ENCODE results near the gene SEC14L1.
A peak's percentile ranks its signal among the peaks of the same experiment; 100 is the strongest.
"Not testable (repeated sequence)": the region's sequence is repeated elsewhere in the genome, so short reads cannot be mapped to it uniquely, and the experiment has no call there.

Gene SEC14L1

DNA sequence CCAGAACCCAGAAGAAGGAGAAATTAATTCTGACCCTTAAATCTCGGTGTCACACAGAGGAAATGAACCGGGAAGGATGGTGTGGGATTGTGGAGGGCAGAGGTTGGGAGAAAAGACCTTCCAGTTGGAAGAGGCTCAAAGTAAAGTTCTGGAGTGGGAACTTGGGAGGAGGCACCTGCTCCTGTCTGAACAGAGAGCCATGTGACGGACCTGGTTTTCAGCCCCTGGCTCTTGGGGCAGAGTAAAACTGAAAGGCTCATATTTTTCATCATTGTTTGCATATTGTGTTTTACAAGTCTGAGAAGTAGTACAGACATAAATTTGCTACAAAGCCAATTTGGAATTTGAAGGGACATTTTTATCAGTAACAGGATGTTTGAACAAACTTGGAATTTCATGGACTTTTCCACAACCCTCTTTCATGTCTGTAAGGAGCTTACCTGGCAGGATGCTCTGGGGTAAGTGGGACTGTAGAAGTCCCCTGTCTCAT lies 24.4 kb upstream of the SEC14L1 start:
- no peak for DNase-seq (ENCODE audit: low spot score)

DNA sequence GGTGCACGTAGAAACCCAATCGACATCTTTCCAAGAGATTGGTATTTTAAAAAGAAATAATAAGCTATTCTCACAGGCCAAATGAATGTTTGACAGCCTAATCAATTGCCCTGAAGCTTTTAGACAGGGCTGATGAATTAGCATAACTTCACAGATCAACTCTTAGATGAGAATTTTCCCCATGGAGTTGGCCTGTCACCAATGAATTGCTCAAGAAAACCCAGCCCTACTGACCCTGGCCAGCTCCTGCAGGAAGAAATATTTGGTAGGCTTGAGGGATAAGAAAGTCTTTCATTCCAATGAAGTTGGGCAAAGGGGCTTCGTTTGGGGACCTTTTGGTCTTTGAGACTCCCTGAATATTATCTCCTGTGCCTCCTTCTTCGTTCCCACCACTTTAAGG lies 23.4 kb upstream of the SEC14L1 start:
- DNase-seq (ENCODE audit: low spot score), result no peak

DNA sequence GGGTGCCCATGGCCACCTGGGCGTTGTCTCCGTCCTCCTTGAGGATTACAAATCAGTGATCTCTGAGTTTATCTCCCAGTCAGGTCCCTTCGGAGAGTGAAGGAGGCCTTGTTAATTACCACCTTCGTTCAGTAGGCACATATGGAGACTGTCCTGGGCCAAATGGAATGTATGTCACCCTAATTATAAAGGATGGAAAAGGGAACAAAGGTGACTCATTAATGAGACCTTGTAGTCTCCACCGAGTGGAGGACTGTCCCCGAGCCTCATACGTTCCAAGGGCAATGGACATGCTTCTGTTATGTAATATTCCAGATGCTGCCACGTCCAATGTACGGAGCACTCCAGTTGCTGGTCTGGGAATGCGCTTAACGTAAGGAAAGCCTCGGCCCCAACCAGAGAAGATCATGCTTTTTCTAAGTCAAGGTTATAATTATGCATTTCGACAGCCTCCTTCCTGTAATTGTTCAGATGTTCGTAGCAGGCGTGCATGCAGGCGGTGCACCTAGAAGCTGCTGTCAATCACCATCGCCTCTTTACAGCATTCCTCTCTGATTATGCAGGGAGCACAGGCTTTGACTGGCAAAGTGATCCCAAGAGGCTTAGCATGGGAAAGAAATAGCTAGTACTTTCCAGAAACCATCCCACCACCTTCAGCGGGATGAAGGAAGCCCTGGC lies 22.4 kb upstream of the SEC14L1 start:
- DNase-seq (ENCODE audit: low spot score), result no peak

DNA sequence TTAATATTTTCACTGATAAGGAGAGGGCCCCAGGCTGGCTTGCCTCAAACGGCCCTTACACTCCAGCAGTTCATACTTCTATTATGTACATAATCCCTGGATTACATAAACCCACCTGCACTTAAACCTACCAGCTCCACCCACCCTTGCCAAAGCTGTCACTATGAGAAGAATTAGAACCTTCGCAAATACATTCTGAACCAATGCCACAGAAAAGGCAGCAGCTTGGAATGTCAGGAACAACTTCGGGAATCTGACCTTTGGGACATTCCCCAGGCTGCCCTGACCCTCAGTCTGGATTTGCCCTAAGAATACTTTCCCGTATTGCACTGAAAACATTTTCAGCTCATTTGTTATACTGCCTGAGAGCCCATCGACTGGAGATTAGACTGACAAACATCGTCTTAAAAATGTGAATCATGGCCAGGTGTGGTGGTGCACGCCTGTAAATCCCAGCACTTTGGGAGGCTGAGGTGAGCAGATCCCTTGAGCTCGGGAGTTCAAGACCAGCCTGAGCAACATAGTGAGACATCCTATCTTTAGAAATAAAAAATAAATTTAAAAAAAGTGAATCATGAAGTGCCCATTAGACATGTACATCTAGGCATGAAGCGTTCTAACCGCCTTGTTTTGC lies 21.0 kb upstream of the SEC14L1 start:
- DNase-seq (ENCODE audit: low spot score), result no peak

DNA sequence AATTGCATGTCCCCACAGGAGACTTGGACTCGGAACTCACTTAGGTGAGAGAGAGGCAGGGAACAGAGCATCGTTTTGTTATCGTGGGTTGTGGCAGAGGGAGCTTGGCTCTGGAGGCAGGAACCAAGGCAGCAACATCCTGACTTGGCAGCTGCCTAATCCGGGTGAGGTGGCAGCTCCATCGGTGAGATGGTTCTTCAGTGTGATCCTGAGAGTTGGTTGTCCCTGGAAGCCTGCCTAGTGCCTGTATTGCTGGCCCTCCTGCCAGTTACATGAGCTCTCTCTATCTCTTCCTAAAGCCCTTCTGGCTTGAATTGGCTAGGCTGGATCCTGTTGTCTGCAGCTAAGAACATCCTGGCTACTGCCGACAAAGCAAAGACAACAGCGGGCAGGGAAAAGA lies 19.9 kb upstream of the SEC14L1 start:
- DNase-seq (ENCODE audit: low spot score), result no peak

DNA sequence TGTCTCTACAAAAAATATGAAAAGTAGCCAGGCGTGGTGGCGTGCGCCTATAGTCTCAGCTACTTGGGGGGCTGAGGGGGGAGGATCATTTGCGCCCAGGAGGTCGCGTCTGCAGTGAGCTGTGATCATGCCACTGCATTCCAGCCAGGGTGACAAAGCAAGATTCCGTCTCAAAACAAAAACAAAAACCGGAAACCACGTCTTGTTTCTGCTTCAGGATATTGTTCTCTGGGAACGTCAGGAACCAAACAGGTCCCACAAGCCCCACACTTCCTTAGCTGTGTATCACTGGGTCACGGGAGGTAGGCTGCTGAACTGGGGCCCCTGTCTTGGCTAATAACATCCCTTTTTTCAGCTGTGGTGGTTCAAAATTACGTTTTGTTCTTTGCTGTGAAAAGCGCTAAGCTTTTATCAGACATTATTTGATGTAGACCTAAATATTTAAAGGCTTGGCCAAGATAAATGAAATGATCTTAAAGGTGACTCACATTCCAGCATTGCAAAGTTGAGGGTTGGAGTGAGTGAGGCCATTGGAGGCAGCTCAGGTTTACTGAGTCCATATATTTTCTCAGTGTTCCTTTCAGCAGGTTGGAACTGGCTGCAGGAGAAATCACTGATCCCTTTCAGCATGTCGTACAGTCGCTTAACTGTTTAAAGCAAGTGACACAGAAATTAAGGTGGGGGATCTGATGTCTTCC lies 16.4 kb upstream of the SEC14L1 start:
- no peak for DNase-seq (ENCODE audit: low spot score)

DNA sequence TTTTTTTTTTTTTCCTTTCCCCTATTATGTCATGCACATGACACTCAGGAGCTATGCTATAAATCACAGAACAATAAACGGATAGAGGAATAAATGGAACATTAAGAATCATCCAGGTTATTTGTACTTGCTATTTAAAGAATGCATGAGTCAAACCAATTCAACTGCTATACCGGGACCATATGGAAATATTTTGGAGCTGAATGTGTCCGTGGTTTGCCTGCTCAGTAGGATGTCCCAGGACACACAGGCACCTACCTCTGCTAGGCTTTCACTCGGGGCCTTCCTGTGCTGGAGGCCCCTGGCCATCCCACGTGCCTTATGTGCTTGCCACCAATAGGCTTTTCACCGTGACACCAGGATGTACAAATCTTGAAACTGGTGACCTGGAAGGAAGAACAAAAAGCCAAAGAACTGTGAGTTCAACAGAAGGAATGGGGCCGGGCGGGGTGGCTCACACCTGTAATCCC lies 15.3 kb upstream of the SEC14L1 start:
- peak; percentile 85 for DNase-seq (ENCODE audit: low spot score)

DNA sequence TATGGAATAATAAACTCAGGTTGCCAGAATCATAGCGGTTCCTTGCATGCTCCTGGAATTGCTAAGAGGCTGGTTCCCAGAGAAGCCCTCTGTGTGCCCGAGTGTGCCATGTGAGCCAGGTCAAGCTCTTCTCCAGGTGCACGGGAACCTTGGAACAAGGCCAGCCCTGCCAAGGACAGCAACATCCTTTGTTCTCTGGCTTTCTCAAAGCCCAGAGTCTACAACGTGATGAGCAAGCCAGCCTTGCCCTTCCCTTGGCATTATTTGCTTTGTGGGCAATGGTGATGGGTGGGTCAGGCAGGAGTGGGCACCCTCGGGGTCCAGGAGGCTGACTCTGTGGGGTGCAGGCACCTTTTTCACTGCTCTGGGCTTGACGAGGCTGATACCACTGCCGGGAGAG lies 14.2 kb upstream of the SEC14L1 start:
- no peak for DNase-seq (ENCODE audit: low spot score)

DNA sequence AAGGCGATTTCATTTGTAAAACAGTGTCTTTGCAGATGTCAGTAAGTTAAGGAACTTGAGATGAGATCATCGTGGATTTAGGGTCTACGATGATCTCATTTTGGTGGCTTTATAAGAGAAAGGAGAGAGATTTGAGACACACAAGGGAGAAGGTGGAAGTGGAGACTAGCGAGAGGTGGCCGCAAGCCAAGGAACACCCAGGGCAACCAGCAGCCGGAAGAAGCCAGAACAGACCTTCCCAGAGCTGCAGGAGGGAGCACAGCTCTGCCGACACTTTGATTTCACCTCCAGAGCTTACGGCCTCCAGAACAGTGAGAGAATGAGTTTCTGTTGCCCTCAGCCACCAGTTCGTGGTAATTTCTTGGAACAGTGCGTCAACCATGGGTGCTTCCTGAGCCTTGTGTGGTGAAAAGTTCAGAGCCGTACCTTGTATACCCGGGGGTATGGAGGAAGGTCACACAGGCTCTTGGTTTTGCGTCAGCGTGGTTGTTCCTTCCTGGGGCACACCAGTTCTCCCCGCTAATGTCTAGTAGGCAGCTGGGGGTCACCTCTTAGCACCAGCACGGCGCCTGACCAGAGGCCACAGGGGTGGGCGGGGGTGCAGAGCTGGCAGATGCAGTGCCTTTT lies 12.9 kb upstream of the SEC14L1 start:
- no peak for DNase-seq (ENCODE audit: low spot score)

DNA sequence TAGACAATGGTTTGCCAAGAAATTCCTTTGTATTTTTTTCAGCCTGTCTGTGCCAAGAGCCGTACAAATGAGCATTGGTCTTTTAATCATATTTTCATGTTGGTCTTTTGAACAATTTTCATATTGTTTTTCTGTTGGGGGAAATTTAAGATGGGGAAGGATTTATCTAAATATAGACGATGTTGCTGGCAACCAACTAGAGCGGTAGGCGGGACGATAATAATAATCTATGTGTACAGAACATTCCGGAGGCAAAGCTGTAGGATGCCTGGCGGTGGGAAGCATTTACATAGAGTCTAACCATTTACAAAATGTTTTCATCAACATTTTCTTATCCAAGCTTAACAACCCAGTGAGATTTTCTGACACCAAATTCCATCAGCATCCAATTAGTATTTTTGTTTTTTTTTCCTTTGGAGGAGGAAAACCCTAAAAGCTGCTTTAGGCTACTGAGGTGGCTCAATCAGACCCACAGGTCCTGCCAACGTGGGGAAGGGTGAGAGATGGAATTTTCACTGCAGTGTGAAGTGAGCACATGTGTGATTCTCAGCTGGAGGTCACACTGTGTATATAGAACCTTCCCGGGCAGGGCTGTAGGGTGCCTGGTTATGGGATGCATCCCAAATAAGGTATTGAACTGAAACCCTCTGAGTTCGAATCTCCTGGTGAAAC lies 11.7 kb upstream of the SEC14L1 start:
- no peak for DNase-seq (ENCODE audit: low spot score)

DNA sequence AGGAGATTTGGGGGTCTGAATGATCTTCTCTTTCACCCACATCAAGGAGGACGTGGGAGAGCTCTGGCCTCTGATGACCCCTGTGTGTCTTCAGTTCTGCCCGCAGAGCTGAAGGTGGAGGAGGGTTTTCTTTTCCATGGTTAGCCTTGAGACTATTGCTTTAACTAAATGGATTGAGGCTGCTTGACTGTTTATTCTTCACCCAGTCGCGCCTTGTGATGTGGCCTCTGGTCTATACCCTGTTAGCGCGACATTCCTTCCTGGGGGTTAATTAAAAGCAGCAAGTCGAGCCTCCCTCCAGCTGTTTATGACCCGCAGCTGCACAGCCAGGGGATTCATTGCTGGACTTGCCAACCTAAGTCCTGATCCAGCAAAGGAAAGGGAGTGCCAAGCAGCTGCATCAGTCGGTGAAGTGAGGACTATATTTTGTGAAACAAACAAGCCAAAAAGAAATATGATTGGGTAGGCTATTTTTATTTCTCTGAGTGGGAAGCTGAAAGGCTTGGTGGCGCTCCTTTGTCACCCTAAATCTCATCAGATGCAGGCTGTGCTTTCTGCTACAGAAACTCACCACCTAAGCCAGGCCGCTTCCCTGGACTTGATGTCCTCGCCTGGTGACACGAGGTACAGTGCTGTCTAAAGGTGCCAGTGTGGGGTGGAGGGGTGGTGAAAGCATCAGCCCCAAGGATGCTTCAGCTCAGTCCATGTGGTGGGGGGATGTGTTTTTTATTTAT lies 11.0 kb upstream of the SEC14L1 start:
- DNase-seq (ENCODE audit: low spot score), result no peak

DNA sequence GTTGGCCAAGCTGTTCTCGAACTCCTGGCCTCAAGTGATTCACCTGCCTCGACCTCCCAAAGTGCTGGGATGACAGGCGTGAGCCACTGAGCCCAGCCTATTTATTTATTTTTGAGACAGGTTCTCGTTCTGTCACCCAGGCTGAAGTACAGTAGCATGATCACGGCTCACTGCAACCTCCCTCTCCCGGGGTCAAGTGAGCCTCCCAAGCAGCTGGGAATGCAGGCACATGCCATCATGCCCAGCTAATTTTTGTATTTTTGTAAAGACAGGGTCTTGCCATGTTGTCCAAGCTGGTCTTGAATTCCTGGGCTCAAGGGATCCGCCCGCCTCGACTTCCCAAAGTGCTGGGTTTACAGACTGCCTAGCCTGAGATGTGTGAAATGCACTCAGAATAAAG lies 10.2 kb upstream of the SEC14L1 start:
- DNase-seq (ENCODE audit: low spot score), result no peak

DNA sequence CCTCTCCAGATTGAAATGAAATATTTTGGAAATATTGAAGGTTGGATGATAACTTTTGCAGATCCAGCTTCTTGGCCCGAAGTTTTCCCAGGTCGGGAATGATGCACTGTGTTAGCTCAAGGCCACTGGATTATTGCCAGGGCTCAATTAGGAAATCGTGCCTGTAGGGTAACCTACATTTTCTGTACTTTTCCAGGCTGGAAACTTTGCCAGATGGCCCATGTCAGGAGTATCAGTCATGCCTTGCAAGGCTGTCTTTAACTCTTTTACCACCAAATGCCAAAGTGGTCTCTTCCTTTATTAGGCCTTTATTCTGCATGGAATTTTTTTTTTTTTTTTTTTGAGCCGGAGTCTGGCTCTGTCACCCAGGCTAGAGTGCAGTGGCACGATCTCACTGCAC lies 8.9 kb upstream of the SEC14L1 start:
- no peak for DNase-seq (ENCODE audit: low spot score)

DNA sequence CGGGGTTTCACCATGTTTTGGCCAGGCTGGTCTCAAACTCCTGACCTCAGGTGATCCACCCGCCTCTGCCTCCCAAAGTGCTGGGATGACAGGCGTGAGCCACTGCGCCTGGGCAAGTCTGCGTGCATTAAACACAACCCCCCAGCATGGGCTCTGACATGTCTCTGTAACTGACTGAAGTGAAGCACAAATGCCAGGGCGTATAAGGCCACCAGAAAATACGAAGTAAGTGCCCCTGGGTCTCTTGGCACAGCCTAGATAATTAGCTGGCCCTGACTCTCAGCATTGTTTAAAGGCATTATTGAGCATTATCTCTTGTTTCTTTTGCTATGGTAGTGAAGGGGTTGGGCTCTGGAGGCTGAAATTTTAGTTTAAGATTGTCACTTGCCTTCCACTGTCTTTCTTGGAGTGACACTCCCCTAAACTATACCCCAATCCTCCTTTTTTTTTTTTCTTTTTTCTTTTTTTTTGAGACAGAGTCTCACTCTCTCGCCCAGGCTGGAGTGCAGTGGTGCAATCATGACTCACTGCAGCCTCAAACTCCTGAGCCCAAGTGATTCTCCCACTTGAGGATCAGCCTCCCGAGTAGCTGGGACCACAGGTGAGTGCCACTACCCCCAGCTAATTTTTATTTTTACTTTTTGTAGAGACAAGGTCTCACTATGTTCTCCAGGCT lies 8.2 kb upstream of the SEC14L1 start:
- no peak for DNase-seq (ENCODE audit: low spot score)

DNA sequence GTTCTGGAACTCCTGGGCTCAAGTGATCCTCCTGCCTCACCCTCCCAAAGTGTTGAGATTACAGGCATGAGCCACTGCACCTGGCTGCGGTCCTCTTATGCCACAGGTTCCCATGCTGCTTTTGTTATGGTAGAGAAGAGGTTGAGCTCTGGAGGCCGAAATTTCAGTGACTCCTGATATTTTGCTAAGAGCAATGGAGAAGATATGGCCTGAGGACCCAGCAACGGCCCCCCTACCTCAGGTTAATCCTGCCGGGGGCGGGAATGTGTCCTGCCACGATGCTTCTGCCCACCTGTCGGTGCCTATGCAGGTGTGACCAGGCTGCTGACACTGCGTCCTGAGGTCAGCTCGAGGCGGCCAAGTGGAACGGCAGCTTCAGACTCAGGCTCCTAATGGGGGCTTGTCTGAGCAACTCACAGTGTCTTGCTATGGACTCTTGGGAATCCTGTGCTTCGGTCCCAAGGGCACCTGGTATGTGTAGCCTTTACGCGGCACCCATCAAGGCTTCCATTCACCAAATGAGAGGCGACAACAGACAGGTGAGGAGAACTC lies 7.6 kb upstream of the SEC14L1 start:
- no peak for DNase-seq (ENCODE audit: low spot score)

DNA sequence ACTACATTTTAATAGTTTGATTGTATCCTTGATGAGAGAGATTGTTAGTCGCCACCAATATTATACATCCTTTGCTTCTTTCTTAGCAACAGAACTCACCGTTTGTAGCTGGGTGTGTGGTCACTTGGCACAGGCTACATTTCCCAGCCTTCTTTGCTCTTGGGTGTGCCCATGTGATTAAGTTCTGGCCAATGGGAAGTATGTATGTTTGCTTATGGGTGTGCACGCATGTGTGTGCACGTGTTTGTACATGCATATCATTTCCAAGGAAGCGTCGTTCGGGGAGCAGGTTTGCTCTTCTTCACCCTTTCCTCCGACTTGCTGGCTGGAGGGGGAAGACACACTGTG lies 4.4 kb upstream of the SEC14L1 start:
- no peak for DNase-seq (ENCODE audit: low spot score)

DNA sequence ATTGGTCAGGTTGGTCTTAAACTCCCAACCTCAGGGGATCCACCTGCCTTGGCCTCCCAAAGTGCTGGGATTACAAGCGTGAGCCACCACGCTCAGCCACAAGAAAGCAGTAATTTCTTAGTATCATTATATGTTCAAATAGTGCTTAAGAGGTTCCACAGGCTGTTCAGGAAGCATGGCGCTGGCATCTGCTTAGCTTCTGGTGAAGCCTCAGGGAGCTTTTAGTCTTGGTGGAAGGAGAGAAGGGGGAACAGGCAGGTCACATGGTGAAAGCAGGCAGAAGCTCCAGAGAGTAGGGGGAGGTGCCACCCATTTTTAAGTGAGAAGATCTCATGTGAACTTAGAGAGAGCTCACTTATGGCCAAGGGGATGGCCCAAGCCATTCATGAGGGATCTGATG lies 3.7 kb upstream of the SEC14L1 start:
- DNase-seq (ENCODE audit: low spot score), result no peak

DNA sequence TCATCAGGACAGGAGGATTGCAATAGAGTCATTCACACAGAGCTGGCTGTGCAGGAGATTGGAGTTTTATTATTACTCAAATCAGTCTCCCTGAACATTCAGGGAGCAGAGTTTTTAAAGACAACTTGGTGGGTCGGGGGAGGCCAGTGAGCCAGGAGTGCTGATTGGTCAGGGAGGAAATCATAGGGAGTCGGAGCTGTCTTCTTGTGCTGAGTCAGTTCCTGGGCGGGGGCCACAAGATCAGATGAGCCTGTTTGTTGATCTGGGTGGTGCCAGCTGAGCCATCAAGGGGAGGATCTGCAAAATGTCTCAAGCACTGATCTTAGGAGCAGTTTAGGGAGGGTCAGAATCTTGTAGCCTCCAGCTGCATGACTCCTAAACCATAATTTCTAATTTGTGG lies 2.9 kb upstream of the SEC14L1 start:
- DNase-seq (ENCODE audit: low spot score), result not testable (repeated sequence)

DNA sequence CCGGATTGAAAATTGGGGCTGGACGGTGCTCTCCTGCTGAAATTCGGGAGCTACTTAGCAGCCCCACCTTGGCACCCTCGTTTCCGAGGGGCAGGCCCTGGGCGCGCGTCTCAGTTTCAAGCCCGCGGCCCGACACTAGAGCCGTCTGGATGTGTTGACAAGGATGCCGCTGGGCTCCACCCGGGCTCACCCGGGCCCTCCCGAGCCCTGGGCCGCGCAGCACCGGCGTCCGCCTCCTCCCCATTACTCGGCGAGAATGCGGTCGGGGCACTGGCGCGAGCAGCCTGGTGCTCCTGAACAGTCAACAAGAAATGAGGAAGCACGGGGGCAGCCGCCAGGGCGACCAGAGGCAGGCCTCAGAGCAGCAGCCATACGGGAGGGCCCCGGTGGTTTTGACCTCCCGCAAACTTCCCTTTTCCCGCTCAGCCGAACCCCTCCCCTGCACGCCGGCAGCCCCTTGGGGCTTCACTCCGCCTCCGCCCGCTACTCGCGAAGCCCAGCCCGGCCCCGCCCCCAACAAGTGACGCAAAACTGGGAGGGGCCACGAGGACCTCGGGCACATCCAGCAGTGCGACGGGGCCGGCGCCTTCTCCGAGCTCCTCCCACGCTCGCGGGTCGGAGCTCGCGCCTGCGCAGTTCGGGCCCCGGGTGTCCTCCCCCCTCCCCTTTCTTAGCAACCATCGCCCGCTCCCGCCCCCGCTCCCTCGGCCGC lies 447 bp upstream of the SEC14L1 start:
- DNase-seq (ENCODE audit: low spot score), result peak; percentile 98

DNA sequence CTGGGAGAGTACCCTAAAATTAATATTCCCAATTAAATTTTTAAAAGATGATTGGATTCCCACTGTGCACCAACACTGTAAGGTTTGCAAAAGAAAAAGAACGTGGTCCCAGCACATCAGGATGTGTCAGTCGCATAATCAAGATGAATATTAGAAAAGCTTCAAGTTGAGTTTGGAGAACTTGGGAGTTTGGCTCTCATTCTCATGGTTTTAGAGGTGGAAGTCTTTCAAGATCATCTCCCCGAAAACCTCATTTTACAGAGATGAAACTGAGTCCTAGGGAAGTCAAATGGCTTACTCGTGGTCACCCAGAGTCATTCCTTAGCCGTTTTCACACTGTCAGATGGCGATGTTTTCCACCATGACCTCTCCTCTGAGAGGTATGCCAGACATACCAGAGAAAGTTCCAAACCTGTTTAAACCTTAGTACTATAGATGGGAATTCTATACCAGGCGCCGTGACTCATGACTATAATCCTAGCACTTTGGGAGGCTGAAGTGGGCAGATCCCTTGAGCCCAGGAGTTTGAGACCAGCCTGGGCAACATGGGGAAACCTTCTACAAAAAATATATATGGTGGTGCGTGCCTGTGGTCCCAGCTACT lies 1.2 kb downstream of the SEC14L1 start:
- DNase-seq (ENCODE audit: low spot score), result no peak

All from COLO829 (cell line).